ENCODE measurements around the gene VAV3.

DNA sequence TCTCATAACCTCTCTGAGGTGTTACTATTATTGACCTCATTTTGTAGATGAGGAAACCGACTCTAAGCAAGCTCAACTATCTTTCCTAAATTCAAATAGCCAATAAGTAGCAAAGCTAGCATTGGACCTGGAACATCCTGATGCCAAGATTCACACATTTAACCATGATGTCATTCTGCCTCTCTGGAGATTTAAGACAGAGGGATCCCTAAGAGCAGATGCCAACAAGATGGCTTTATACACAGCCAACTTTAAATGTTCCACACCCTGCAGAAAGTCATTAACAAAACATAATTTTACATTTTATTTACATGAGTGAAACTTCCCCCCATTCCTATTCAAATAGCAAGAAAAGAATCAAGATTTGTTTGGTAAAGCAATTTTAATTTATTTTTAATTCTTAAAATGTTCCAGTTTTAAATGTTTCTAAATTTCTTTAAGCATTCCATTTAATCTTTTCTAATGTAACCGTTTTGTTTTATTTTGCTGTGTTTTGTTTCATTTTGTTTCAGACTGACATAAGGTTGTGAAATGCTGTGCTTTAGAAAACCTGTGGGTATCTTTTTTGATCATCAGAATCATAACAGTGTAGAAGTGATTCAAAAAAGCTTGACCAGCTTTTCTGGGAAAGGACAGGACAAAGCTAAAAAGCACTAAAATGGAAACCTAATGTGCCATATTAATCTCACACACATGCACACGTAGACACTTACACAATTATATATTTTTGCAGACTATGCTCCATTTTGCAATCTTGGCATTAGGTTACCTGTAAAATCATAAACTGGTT, 7.6 kb upstream of the VAV3 start:
- TF ChIP-seq, protein P1, sequence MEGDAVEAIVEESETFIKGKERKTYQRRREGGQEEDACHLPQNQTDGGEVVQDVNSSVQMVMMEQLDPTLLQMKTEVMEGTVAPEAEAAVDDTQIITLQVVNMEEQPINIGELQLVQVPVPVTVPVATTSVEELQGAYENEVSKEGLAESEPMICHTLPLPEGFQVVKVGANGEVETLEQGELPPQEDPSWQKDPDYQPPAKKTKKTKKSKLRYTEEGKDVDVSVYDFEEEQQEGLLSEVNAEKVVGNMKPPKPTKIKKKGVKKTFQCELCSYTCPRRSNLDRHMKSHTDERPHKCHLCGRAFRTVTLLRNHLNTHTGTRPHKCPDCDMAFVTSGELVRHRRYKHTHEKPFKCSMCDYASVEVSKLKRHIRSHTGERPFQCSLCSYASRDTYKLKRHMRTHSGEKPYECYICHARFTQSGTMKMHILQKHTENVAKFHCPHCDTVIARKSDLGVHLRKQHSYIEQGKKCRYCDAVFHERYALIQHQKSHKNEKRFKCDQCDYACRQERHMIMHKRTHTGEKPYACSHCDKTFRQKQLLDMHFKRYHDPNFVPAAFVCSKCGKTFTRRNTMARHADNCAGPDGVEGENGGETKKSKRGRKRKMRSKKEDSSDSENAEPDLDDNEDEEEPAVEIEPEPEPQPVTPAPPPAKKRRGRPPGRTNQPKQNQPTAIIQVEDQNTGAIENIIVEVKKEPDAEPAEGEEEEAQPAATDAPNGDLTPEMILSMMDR (IDR thresholded peaks at IDR 0.05), result no peak
- no peak for TF ChIP-seq POLR2A (IDR thresholded peaks at IDR 0.05; ENCODE audit: low read depth)
